Muscle layer of colon (tissue), 2 donors: ENCODE data around the gene NAALADL1.

ENCODE experiments used
- H3K27ac ChIP-seq: one replicate; pipeline ENCODE4 v1.7.0; 2013; ENCODE audit warnings: low read depth, mild to moderate bottlenecking, low read length, moderate library complexity
- H3K27me3 ChIP-seq, 2 donors: one replicate each; pipeline ENCODE4 v1.7.0; 2013; ENCODE audit warnings: low read length in 2 of 2, mild to moderate bottlenecking in 2 of 2; ENCODE audit not compliant: insufficient read depth in 2 of 2, control insufficient read depth in 1 of 2
- H3K36me3 ChIP-seq: one replicate; pipeline ENCODE4 v1.7.0; 2013; ENCODE audit warnings: mild to moderate bottlenecking, low read length; ENCODE audit not compliant: insufficient read depth
- H3K4me1 ChIP-seq: one replicate; pipeline ENCODE4 v1.7.0; 2013; ENCODE audit warnings: mild to moderate bottlenecking, low read length; ENCODE audit not compliant: insufficient read depth
- H3K4me3 ChIP-seq, 2 donors: one replicate each; pipeline ENCODE4 v1.7.0; 2013; ENCODE audit warnings: low read length in 2 of 2, low read depth in 1 of 2, mild to moderate bottlenecking in 1 of 2, moderate library complexity in 1 of 2
- H3K9ac ChIP-seq: one replicate; pipeline ENCODE4 v1.7.0; 2013; ENCODE audit warnings: low read length
- H3K9me3 ChIP-seq: one replicate; pipeline ENCODE4 v1.7.0; 2013; ENCODE audit warnings: mild to moderate bottlenecking, low read length
- donor health status: abdominal sarcoma.
- donor health status: Adenocarcinoma of cecum.

The NAALADL1 gene

GRCh38 chr11:65003282-65003681, 55.1 kb downstream of the NAALADL1 start:
- H3K9me3 ChIP-seq: no peaks in the 10 kb centered on the region
- H3K27me3 ChIP-seq: no peaks in the 10 kb centered on the region
- no peaks in the 10 kb centered on the region for H3K4me1 ChIP-seq
- H3K27ac ChIP-seq: no peak overlapping the region
- H3K36me3 ChIP-seq: no peaks in the 10 kb centered on the region
- no peak overlapping the region for H3K9ac ChIP-seq
- H3K4me3 ChIP-seq: no peak overlapping the region

GRCh38 chr11:65002706-65003105, 55.6 kb downstream of the NAALADL1 start:
- Histone ChIP-seq H3K36me3 (no peaks in the 10 kb centered on the region), H3K9ac (no peak overlapping the region), H3K4me3 (no peak overlapping the region), H3K27ac (no peak overlapping the region), H3K27me3 (no peaks in the 10 kb centered on the region), H3K4me1 (no peaks in the 10 kb centered on the region), H3K9me3 (no peaks in the 10 kb centered on the region)

- Histone ChIP-seq H3K27me3 (no peaks in the 10 kb centered on the region), H3K4me3 (no peak overlapping the region), H3K4me1 (peaks cover 21% of the 10 kb centered on the region), H3K9me3 (no peaks in the 10 kb centered on the region), H3K9ac (no peak overlapping the region), H3K27ac (no peak overlapping the region), H3K36me3 (no peaks in the 10 kb centered on the region)
Measured at GRCh38 chr11:64999478-64999877, 58.9 kb downstream of the NAALADL1 start.

GRCh38 chr11:64998690-64999431, 59.5 kb downstream of the NAALADL1 start:
- no peaks in the 10 kb centered on the region for H3K36me3 ChIP-seq
- H3K27ac ChIP-seq: no peak overlapping the region
- H3K4me1 ChIP-seq: peaks cover 21% of the 10 kb centered on the region
- no peak overlapping the region for H3K4me3 ChIP-seq
- no peaks in the 10 kb centered on the region for H3K9me3 ChIP-seq
- H3K27me3 ChIP-seq: no peaks in the 10 kb centered on the region
- H3K9ac ChIP-seq: no peak overlapping the region

- H3K9me3 ChIP-seq: no peaks in the 10 kb centered on the region
- H3K27ac ChIP-seq: no peak overlapping the region
- no peak overlapping the region for H3K4me3 ChIP-seq
- no peaks in the 10 kb centered on the region for H3K36me3 ChIP-seq
- H3K9ac ChIP-seq: no peak overlapping the region
- H3K4me1 ChIP-seq: peaks cover 21% of the 10 kb centered on the region
- no peaks in the 10 kb centered on the region for H3K27me3 ChIP-seq
Measured at GRCh38 chr11:64998141-64998540, 60.2 kb downstream of the NAALADL1 start.

GRCh38 chr11:64996710-64997380, 61.5 kb downstream of the NAALADL1 start, which contains the start of gene BATF2:
Gene BATF2 (minus strand): TSS chr11:64996971. CDS start chr11:64996914, 57 bp downstream.
- Histone ChIP-seq H3K4me1 (peaks cover 21% of the 10 kb centered on the region), H3K27ac (peak within 1 kb of the TSS; percentile 64), H3K36me3 (no peaks in the 10 kb centered on the region), H3K4me3 (peak within 1 kb of the TSS; percentile 51 to 88), H3K27me3 (no peaks in the 10 kb centered on the region), H3K9me3 (no peaks in the 10 kb centered on the region), H3K9ac (peak within 1 kb of the TSS; percentile 91)

- H3K9ac ChIP-seq: peak overlapping the region; percentile 91
- H3K4me3 ChIP-seq: peak overlapping the region; percentile 51 to 88
- no peaks in the 10 kb centered on the region for H3K9me3 ChIP-seq
- peak overlapping the region; percentile 64 for H3K27ac ChIP-seq
- H3K4me1 ChIP-seq: peaks cover 21% of the 10 kb centered on the region
- no peaks in the 10 kb centered on the region for H3K27me3 ChIP-seq
- H3K36me3 ChIP-seq: no peaks in the 10 kb centered on the region
Measured at GRCh38 chr11:64996327-64996709, 62.0 kb downstream of the NAALADL1 start.
